ACHN (cell line): Measurements from ENCODE around the gene ANKRD44.

ENCODE experiments used
- DNase-seq: peaks from one replicate; pipeline ENCODE4 v3.0.0-alpha.2; 2015
- in situ Hi-C: cut with HindIII; loops from 2 replicates; pipeline ENCODE4 v1.10.0; 2017; ENCODE audit warnings: low sequenced_read_pairs, low pct_ligation_motif_present, low pct_unique_long_range_greater_than_20kb

Gene ANKRD44

GRCh38 chr2:197270601-197271000, 40.0 kb downstream of the ANKRD44 start:
- in situ Hi-C loops = no loop called here
- no peak for DNase-seq

DNA sequence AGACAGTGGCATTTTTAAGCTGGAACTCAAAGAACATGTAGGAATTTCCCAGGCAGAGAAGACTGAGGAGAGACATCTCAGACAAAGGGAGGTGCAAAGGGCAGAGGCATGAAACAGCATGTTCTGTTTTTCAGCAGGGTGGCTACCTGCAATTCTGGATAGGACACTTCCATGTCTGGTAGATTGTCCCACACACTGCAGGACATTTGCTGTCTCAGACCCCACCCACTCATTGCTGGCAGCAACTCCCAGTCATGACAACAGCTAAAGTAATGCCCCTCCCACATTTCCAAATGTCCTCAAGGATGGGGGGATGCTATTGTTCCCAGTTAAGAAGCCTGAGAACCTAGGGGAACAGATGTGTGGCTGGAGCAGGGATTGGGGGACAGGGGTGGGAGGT, 40.8 kb downstream of the ANKRD44 start:
- in situ Hi-C loops = no loop called here
- DNase-seq = no peak

- in situ Hi-C loops = no loop called here
- no peak for DNase-seq
These were observed 41.6 kb downstream of the ANKRD44 start for GRCh38 chr2:197268786-197269584.

DNA sequence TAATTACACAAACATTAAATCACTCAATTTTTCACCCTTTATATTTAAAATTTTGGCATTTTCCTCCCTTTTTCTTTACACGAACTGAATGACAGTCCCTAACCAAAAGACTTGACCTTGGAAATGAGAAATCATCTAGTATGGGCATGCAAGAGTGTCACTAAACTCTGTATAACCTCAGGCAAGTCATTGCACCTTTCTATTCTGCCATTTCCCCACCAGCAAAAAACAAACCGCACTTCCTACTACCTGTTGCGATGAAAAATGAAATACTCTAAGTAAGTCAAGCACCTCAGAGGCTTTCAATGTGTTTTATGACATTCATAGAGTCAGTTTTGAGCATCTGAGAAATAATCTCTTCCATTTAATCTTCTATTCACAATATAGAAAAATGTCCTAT, 44.1 kb downstream of the ANKRD44 start:
- in situ Hi-C loops = no loop called here
- no peak for DNase-seq

GRCh38 chr2:197265924-197266323, 44.7 kb downstream of the ANKRD44 start:
- in situ Hi-C loops = no loop called here
- DNase-seq = no peak

DNA sequence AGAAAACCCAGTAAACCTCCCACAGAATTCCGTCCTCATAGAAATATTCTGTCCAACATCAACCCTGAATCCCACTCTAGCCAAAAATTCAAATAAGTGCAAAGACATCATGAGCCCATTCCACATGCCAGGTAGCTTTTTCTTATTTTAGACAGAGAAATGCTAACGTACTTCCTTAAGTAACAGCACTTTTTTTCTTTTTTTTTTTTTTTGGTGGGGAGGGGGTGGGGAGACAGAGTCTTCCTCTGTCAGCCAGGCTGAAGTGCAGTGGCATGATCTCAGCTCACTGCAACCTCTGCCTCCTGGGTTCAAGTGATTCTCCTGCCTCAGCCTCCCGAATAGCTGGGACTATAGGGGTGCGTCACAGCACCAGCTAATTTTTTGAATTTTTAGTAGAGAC, 45.5 kb downstream of the ANKRD44 start:
- in situ Hi-C loops = no loop called here
- DNase-seq = no peak

GRCh38 chr2:197264332-197264731, 46.2 kb downstream of the ANKRD44 start:
- DNase-seq = no peak
- in situ Hi-C loops = no loop called here

DNA sequence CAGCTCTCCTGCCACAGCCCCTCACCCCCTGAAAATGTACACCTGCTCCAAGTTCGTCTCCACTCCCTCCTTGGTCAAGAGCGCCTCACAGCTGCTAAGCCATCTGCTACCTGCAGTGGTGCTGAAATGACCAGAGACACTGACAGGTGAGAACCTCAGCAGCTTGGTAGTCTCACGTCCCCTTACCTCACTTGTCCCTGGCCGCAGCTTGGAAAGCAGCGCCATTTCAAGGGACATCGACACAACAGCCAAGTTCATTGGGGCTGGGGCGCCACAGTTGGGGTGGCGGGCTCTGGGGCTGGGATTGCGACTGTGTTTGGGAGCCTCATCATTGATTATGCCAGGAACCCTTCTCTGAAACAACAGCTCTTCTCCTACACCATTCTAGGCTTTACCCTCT, 47.5 kb downstream of the ANKRD44 start:
- no peak for DNase-seq
- in situ Hi-C loops = no loop called here

GRCh38 chr2:197261808-197262226, 48.8 kb downstream of the ANKRD44 start:
- in situ Hi-C loops = no loop called here

DNA sequence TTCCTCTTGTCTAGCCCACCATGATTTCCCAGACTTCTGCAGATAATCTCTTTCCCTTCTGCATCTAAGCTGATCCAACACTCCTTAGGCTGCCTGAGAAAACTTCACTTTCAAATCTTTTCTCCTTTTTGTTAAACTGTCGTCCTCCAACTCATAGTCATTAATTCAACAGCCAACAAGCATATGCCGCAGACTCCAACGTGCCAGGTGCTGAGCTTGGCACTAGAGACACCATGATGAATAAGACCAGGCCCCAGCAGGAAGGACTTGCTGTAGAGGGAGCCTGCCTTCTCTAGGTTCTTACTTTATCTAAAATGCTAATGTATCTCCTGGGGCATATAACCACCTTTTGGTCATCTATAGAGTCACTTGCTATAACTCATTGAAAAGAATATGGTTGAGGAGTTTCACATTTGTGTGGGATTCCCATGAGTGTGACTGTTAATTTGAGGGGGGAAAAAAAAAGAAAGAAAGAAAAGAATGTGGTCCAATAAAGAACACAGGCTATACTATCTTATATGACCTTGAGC, 51.0 kb downstream of the ANKRD44 start:
- no peak for DNase-seq
- in situ Hi-C loops = no loop called here

More at GRCh38 chr2:197261808-197262226, 48.8 kb downstream of the ANKRD44 start:
- DNase-seq = no peak

GRCh38 chr2:197258580-197258979, 52.0 kb downstream of the ANKRD44 start:
- no peak for DNase-seq
- in situ Hi-C loops = no loop called here

DNA sequence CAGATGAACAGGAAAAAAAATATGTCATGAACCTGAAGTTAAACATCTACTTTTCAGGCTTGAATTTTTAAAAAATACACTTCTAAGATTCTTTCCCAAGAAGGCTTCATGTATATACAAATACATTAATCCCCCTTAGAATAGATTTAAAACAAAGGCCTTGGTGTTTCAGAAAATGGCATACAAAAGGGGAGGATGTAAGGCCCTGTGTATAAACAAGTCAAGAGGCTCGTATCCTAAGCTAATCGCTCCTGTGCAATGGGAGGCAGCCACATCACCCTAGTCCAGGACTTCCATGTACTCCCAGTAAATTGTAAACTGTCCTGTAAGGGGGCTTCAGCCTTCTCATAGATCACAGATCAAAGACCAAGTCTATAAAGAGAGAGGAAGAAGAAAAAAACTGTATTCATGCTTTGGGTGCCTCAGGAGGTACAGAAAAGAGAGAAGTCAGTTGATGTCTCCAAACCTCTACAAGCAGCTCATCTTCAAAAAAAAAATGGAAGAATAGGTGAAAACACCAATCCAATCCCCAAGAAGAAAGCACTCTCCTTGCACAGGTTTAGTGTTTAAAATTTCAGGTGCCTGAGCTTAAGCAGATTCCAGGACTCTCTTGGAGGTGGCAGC, 53.9 kb downstream of the ANKRD44 start:
- no peak for DNase-seq
- in situ Hi-C loops = no loop called here

GRCh38 chr2:197256021-197256420, 54.6 kb downstream of the ANKRD44 start:
- in situ Hi-C loops = no loop called here
- DNase-seq = no peak

DNA sequence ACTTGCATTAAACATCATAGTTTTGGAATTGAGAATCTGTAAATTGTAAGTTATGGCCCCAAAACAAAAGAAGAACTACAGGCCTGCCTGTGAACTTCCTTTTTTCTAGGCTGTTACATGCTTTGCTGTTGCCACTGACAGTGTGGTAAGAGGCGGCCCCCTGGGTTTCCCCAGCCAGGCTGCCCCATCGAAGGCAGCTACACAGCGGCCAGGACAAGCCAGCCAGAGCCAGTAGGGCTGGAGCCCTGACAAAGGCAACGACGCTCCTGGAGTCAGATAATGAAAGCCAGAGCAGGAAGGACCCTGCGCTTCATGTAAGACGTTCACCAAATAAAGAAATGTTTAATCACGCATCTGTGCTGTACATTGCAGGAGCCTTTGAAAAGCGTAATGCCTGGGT, 55.0 kb downstream of the ANKRD44 start:
- no peak for DNase-seq
- in situ Hi-C loops = no loop called here

DNA sequence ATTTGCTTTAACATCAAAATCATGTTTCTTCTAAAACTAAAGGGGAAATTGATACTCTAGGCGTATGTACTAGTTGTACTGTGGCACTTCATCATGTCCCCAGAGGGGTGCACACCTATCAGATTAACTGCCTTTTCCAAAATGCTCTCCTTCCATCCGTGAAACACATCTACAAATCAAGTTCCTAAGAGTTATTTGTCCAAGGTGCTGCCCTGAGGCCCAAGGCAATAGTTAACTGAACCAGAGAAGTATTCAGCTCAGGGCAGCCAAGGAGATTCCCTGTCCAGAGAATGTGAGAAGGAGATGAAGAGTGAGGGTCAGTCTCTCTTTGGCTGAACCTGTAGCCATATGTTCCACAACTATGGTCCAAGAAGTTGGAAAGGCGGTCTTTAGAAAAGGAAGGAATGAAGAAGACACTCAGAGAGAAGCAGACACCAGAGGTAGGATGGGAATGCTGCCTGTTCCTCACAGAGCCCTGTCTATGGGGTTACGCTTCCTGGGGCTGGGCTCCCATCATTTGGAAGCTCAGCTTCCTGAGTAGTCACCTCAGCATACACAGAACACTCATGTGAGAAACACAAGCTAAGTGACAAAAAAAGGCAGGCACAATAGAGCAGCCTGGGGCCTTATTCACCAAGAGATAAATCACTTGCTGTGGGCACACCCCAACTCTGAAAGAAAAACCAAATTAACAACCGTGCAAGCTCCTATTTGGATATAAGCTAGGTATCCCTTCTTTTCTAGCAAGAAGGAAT, 55.6 kb downstream of the ANKRD44 start:
- in situ Hi-C loops = no loop called here
- DNase-seq = no peak

DNA sequence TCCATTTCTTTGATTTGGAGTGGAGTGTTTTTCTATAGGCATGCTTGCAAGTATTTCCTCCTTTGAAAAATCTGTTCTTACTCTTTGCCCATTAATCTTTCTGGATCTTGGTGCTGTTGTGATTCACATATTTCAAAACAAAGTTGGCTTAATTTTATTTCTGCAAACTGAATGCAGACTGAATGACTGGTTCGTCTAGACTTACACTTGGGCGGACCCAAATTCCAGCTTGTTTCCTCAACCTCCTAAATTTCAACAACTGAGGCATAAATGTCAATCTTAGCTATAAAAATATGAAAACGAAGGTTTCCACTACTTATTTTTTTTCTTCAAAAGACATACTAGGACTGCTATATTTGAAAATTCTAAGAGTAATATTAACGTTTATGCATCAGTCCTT, 59.0 kb downstream of the ANKRD44 start:
- in situ Hi-C loops = no loop called here
- DNase-seq = no peak

DNA sequence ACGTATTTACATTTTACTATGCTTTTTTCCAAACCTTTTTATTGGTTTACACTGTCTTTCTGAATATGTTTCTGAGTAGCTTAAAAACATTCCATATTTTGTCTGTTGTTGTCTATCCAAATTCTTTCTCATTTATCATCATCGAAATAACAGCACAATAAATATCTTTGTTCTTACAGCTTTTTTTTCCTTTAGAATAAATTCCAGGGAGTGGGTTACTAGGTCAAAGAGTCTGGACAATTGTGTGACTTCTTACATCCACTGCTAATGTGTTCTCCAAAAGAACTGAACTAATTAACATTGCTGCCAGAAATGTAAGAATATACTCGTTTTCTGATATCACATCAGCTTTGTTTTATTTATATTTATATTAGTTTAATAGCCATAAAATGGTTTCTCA, 59.4 kb downstream of the ANKRD44 start:
- DNase-seq = no peak

GRCh38 chr2:197250084-197250397, 60.5 kb downstream of the ANKRD44 start:
- DNase-seq = no peak
- in situ Hi-C loops = no loop called here

More for the DNA sequence above, 59.4 kb downstream of the ANKRD44 start:
- in situ Hi-C loops = no loop called here

- in situ Hi-C loops = no loop called here
- no peak for DNase-seq
These were observed 61.0 kb downstream of the ANKRD44 start for GRCh38 chr2:197249381-197250083.
